Upper lobe of right lung (tissue), 1 donor: ENCODE results near the gene LTBP2. TPM values are rescaled to one million over a fixed set of nuclear protein-coding genes. Genes with fewer than 3 reads are reported as not detected.

Experiments used
- ATAC-seq: fragments of 200-7000 bp; cut with Tn5 transposase; one replicate; pipeline ENCODE4 v1.9.1; 2020; ENCODE audit warnings: mild to moderate bottlenecking, moderate library complexity
- DNase-seq: peaks from one replicate; pipeline ENCODE4 v3.0.0-alpha.2; 2020
- H3K27ac ChIP-seq: fragments of 200-600 bp; one replicate; pipeline ENCODE4 v1.8.0; 2022
- H3K27me3 ChIP-seq: fragments of 200-600 bp; one replicate; pipeline ENCODE4 v1.8.0; 2022; ENCODE audit warnings: mild to moderate bottlenecking
- H3K36me3 ChIP-seq: fragments of 200-600 bp; one replicate; pipeline ENCODE4 v1.8.0; 2022
- H3K4me1 ChIP-seq: fragments of 200-600 bp; one replicate; pipeline ENCODE4 v1.8.0; 2022
- H3K4me3 ChIP-seq: fragments of 200-600 bp; one replicate; pipeline ENCODE4 v1.8.0; 2022; ENCODE audit warnings: mild to moderate bottlenecking
- H3K9me3 ChIP-seq: fragments of 200-600 bp; one replicate; pipeline ENCODE4 v1.8.0; 2022
- CTCF ChIP-seq: fragments of 200-600 bp; IDR thresholded peaks from one replicate; pipeline ENCODE4 v1.8.0; 2022; ENCODE audit warnings: antibody characterized with exemption
- intact Hi-C: fragments of 100-400 bp; cut with DNase I; formaldehyde crosslinking; loops from one replicate; pipeline ENCODE4 v1.11.0; 2022
- total RNA-seq: library from RNA; stranded (reverse); fragmentation: NEBNext Ultra II Directional; extraction: Animal tissue kit (Norgen Biotek cat#: 25700); gene quantifications from one replicate; pipeline ENCODE4 v1.2.1, GENCODE V29; 2021
- donor health status: DM: no; HTN: yes; CAD: no; lungs with severe emphysema.

The LTBP2 gene
- total RNA-seq, 1 donor from 2014 or later: 117 TPM

DNA sequence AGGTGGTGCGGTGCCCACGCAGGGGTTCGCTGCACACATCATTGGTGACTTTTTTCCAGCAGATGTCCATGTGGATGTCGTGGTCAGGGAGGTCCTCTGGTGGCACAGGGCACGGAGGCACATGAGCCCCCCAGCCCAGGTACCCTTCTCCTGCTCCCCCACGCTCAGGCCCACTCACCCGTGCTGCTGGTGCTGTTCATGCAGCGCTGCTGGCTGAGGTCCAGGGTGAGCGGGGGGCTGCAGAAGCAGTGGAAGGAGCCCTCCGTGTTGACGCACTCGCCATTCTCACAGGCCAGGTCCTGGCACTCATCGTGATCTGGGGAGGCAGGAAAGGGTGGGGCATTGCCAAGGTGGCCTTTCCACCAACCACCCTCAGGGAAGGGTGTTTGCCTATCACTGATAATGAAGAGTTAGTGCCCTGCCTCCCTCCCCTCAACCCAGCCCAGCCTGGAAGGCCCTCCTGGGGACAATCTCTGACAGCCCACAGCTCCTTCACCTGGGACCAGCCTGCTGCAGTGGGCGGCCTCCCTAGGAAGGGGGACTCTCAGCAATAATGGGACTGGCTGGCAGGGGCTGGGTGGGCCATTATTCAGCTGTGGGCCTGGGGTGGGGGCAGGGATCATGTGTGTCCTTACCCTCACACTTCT, 108.6 kb downstream of the LTBP2 start:
- DNase-seq (no peak), ATAC-seq (no peak)
- no peak for TF ChIP-seq CTCF
- Histone ChIP-seq H3K27me3 (no peaks in the 10 kb centered on the region), H3K27ac (no peak overlapping the region), H3K4me3 (no peak overlapping the region), H3K36me3 (peaks cover 5% of the 10 kb centered on the region), H3K9me3 (no peaks in the 10 kb centered on the region), H3K4me1 (no peaks in the 10 kb centered on the region)
- intact Hi-C loops: loop anchor here (10.0 kb wide), 1 partner anchor 101 kb away; no protein-coding TSS in a partner anchor

GRCh38 chr14:74502236-74503019, 109.6 kb downstream of the LTBP2 start:
- peak; percentile 65 for ATAC-seq
- H3K27ac ChIP-seq: no peak overlapping the region
- H3K4me1 ChIP-seq: no peaks in the 10 kb centered on the region
- H3K27me3 ChIP-seq: no peaks in the 10 kb centered on the region
- no peaks in the 10 kb centered on the region for H3K36me3 ChIP-seq
- H3K4me3 ChIP-seq: no peak overlapping the region
- DNase-seq: no peak
- intact Hi-C loops: loop anchor here (10.0 kb wide), 1 partner anchor 102 kb away; no protein-coding TSS in a partner anchor
- no peaks in the 10 kb centered on the region for H3K9me3 ChIP-seq
- peak; percentile 38 for TF ChIP-seq CTCF

GRCh38 chr14:74501691-74502090, 110.3 kb downstream of the LTBP2 start:
- Histone ChIP-seq H3K36me3 (no peaks in the 10 kb centered on the region), H3K27ac (no peak overlapping the region), H3K4me1 (no peaks in the 10 kb centered on the region), H3K4me3 (no peak overlapping the region), H3K9me3 (no peaks in the 10 kb centered on the region), H3K27me3 (no peaks in the 10 kb centered on the region)
- ATAC-seq (no peak), DNase-seq (no peak)
- TF ChIP-seq CTCF: no peak
- intact Hi-C loops: loop anchor here (10.0 kb wide), 1 partner anchor 103 kb away; no protein-coding TSS in a partner anchor

- peaks cover 2% of the 10 kb centered on the region for H3K36me3 ChIP-seq
- ATAC-seq: peak; percentile 77
These were observed 110.9 kb downstream of the LTBP2 start for GRCh38 chr14:74501135-74501614.

More at GRCh38 chr14:74501135-74501614, 110.9 kb downstream of the LTBP2 start:
- no peaks in the 10 kb centered on the region for H3K9me3 ChIP-seq
- H3K4me3 ChIP-seq: no peak overlapping the region
- intact Hi-C loops: loop anchor here (10.0 kb wide), 1 partner anchor 104 kb away; no protein-coding TSS in a partner anchor
- DNase-seq: peak; percentile 87
- no peak overlapping the region for H3K27ac ChIP-seq
- H3K27me3 ChIP-seq: no peaks in the 10 kb centered on the region
- peak; percentile 67 for TF ChIP-seq CTCF
- no peaks in the 10 kb centered on the region for H3K4me1 ChIP-seq
